ENCODE measurements around the gene GINS2.

GINS2 gene

DNA sequence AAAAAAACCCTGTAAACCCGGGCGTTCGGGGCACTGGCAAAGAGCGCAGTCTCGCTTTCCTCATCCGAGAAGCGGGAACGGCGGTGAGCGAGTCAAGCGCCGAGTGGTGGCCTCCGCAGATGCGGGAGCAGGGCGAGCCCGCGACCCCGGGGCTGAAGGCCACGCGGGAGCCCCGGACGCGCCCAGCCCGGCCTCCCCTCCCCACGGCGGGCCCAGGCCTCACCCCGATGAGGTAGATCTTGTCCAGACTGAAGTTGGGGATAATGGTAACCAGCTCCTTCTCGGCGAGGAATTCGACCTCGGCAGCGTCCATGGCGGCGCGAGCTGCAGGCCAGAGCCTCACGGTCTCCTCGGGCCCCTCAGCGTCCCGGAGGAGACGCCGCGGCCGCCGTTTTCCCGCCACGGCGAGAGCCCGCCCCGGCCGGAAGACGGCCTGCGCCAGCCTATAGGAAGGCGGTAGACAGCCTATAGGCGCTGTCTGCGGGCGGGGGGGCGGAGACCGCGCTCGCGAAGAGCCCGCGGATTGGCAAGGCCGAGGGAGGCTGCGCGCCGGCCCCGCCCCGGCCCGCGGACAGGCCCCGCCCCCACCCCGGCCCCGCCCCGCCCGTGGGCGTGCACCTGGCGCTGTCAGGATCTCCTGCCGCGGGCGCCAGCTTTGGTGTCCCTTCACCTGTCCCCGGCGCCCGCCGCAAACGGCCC is at the start of gene GINS2:
GINS2 (minus strand) TSS at position 369 of the 699 bp plus-strand sequence; CDS start at position 313, 56 bp downstream.
- DNase-seq: no peak

DNA sequence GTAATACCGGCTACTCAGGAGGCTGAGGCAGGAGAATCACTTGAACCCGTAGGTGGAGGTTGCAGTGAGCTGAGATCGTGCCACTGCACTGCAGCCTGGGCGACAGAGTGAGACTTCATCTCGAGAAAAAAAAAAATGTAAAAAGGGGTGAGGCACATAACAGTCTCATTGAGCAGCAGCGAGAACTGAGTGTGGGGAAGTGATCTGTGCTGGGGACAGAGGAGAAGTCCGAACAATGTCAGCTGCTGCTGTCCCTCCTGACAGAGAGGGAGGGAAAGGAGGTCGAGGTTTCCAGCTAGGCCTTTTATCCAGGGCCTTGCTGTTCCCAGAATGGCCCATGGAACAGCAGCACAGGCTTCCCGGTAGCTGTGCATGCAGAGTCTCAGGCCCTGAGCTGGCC is 48.2 kb upstream of the GINS2 start:
- no peak for DNase-seq

DNA sequence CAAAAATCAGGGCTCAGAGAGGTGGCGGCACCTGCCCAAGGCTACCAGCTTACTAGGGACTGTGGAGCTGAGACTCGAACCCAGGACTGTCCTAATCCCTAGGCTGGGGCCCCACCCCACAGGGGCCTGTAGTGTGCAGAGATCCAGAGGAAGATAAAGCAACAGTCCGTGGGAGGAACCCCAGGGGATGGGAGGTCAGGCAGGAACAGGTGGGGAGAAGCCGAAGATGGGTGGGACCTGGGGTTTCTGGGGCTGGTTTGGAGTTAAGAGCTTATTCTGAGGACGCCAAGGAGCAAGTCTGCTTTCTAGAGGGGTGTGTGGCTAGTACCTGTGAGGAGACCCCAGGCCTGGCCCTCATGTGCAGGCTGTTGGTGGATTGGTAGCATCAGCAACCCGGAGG is 47.2 kb upstream of the GINS2 start:
- DNase-seq: no peak

DNA sequence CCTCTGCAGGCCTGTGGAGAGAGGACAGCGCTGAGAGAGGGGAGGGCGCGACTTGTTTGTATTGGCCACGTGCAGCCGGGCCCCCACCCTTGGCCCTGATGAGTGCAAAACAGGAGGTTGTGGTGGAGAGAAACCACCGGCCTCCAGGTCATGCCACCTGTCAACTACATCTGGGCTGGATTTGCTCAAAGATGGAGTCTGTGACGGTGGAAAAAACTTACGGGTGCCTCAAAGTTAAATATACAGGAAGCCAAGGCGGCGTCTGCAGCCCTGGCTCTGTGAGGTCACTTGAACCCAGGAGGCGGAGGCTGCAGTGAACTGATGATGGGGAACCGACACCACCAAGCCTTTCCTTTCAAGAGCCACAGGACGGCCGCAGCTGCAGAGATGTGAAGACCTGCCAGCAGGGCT is 46.5 kb upstream of the GINS2 start:
- DNase-seq: no peak

DNA sequence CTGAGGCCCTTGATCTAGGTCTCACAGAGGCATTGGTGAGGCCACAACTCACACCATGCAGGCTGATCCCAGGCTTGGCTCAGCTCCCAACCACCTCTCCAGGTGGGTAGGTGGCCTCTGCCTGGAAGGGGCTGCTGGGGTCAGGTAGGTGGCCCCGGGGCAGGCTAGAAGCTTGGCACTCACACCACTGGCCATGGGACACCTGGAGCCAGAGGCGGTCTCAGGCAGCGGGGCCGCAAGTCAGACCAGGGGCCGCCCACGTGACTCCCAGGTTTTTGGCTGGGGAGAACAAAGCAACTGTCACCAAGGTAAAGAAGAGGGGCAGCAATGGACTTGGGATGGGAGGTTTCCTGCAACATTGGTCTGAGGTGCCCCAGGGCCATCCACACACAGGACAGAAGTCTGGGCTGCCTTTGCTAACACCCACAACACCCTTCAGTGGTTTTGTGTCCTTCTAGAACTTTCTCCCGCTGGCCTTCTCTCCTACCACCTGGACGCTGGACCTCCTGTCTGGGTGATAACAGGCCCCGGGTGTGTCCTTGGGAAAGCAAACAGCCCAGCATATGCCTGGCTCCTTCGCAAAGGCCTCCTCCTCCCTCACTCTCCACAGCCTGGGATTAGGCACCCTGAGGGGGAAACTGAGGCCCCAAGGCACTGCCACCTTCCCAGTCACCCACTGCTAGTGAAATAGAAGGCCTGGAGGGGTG is 45.7 kb upstream of the GINS2 start:
- DNase-seq: no peak

DNA sequence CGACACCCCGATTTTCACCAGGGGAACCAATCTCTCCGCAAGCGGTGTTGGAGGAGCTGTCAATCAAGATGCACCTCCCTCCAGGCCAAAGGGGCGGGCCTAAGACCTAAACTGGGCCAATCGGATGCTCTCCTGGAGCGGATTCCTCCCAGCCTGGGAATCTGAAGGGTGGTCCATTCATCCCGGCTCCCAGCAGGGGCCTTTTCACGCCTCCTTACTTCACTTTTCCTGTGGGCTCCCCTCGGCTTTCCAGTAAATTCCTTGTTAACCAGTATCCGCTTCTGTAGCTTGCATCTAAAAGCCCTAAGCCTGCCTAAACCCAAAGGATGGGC is 45.1 kb upstream of the GINS2 start:
- DNase-seq: no peak

DNA sequence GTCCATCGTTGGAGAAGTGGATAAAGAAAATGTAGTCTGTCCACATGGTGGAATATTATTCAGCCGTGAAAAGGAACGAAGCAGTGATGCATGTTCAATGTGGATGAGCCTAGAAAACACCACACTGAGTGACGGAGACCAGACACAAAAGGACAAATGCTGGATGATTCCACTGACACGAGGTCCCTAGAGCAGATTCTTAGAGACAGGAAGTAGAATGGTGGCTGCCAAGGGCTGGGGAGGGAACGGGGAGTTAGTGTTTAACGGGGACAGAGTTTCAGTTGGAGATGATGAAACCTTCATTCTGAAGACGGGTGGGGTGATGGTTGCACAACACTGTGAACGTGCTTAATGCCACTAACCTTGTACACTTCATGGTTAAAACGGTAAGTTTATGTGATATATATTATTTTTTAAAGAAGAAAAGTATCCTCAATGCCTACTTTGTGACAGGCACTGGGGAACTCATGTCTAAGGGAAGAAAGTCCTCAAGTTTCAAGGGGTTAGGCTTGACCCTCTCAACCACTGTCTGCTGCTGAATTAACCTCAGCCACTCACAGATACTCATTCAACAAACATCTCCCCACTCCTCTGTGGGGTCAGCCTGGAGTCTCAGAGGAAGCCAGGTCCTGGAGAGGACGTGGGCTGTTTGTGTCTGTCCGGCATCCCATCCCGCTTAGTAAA is 44.5 kb upstream of the GINS2 start:
- DNase-seq: no peak

DNA sequence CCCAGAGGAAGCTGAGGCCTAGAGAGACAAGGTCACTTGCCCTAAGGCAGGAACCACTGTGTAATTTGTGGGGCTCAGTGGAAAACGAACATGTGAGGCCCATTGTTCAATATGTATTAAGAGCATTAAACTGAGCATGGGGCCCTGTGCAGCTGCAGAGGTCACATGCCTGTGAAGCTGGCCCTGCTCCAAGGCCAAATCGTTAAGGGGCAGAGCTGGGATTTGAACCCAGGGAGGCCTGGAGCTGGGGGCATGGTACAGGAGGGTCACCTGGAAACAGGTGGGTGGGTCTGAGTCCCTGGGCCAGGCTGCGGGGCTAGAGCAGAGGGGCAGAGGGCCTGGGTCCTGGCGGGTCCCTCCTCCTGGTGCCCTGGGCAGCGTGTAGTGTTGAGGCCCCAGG is 42.4 kb upstream of the GINS2 start:
- DNase-seq: no peak

DNA sequence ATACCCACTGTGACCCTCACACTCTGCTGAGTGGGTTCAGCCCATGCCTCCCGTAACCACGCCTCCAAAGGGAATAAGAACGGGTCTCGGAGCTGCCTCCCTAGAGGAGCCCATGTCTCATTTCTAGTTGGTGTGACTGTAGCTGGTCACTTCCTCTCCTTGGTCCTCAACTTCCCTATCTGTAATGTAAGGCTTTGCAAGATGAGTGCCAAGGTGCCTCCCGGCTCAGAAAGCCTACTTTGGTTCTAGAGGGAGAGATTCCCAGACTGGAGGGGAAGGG is 41.4 kb upstream of the GINS2 start:
- DNase-seq: no peak

DNA sequence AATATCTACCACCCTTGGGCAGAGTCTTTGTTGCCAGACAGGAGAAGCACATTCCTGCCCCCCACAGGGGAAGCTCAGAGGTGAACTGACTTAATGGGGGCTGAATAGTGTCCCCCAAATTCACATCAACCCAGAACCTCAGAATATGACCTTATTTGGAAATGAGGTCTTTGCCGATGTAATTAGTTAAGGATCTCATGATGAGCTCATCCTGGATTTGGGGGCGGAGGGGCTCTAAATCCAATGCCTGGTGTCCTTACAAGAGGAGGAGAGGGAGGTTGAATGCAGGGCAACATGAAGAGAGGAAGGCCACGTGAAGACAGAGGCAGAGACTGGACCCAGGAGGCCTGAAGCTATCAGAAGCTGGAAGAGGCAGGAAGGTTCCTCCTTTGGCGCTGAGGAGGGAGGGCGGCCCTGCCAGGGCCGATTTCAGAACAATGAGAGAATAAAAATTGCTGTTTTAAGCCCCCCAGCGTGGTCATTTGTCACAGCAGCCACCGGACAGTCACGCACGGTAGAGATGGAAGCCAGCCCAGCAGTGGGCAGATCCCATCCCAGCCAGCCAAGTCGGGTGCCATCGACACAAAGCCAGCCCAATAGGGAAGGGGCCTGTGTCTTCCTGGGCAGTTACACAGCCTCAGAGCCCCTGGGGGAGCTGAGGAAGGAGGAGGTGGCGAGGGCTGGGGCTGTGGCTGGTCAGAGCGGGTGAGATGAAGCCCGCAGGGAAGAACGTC is 40.9 kb upstream of the GINS2 start:
- DNase-seq: no peak

DNA sequence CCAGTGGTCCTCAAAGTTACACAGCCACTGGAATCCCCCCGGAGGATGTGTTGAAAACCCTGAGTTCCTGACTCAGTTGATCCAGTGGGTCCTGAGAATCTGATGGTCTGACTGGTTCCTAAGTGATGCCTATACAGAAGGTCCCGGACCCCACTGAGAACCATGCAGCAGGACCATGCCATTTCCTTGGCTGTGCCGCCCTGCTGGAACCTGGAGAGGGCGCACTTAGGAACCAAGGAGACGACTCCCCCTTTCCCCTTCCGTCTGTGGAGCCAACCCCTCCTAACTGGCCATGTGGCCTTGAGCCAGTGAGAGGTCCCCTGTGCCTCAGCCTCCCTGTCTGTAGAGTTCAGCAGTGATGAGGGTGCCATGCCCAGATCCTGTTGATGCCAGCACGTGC is 40.1 kb upstream of the GINS2 start:
- DNase-seq: no peak

DNA sequence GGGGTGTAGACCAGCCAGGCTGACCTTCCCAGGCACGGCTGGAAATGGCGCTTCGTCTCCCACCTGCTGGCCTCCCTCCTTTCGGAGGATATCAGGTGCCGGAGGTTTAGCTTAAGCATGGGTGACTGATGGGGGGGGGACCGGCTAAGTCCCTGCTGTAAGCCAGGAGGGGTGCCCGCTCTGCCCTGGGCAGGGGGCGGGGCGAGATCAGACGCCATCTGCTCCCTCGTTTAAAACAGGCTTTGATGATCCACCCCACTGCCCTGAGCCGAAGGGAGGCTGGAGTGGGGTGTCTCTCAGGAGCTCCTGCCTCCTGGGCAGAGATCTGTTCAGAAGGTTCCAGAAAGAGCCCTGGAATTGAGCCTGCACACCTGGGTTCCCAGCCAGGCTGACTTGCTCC is 36.2 kb upstream of the GINS2 start:
- DNase-seq: no peak

DNA sequence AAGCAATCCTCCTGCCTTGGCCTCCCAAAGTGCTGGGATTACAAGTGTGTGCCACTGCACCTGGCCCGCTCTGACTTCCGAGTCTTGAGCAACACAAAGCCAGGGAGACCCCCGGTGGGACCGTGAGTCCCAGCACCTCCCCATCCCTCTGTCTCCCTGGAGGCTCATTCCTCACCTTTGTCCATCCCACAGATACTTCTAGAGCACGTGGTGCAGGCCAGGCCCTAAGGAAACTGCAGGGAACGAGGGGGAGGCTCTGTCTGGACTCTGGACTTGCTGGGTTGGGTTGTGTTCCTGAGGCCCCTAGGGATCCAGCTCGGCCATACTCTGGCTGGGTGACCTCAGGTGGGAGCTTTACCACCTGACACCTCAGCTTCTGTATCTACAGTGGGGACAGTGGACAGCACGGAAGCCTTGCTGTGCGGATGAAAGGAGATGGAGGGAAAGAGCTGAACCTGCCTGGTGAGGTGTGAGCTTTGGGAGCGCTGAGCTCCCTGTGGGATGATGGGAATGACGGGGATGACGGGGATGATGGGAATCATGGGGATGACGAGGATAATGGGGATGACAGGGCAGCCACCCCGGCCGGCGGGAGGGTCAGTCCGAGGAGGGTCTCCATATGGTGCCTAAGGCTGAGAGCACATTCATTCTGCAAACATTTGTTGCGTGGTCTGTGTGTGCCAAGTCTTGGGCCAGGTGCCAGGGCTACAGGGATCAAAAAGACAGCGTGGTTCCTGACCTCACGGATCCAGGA is 35.5 kb upstream of the GINS2 start:
- no peak for DNase-seq

DNA sequence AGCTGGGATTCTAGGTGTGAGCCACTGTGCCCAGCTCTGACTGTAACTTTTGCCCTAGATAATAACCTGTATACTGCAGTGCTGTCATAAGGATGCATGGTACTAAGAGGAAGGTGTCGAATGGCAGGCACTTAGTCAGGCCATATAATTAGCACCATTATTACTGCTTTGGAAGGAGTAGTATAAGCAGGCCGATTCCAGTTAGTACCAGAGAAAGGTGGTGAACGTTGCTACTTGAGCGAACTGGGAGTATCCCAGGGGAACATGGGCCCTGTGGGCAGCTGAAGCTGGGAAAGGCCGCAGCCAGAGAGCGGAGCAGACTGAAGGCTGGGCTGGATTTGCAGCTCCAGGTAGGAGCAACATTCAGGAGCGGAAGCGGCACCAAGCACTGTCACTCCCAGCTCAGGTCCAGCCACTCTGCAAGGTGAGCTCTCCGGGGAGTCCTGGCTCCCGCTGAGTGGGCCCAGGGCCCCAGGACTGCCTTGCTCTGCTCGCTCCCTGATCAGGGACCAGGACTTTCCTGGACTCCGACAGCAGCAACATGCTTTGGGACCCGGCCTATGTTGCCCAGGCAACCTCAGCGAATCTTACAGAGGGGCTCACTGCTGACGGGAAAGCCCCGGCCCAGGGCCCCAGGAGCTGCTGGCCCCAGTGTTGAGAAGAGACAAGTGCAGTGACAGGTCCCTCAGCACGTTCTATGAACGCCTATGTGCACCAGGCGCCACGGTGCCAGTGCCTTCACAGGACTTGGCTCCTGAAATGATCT is 33.6 kb upstream of the GINS2 start:
- peak; percentile 28 for DNase-seq

DNA sequence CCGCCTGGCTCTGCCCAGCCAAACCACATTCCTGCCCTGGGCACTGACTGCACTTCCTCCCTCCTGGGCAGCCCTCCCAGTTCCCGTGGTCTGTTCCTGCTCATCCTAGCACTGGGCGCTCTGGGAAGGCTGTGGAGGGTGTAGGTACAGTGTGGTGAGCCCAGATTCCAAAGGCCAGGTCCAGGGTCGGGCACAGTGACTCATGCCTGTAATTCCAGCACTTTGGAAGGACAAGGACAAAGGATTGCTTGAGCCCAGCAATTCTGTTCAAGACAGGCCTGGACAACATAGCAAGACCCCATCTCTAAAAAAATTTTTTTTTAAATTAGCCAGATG is 31.5 kb upstream of the GINS2 start:
- no peak for DNase-seq

DNA sequence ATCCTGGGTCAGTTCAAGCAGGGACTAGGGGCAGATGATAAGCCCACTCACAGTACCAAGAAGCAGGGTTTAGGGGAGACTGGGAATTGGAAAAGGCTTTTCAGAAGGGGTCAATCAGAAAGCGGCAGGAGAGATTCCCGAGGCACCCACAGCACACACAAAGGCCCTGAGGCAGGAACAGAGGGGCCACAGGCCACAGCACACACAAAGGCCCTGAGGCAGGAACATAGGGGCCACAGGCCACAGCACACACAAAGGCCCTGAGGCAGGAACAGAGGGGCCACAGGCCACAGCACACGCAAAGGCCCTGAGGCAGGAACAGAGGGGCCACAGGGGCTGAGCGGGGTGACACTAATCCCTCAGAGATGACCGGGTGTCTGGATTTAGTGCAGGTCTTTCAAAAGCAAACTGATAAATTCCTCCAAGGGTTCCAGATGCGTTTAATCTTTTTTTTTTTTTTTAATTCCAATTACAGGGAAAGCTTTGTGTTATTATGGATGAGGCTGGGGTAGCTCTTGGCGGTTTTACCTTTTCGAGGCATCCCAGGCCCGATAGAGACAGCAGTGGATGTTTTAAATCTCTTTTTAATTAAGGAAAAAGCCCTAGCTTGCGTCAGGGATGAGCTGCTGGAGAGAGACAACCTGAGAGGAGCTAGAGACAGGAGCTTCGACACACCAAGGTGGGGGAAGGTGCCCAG is 31.0 kb upstream of the GINS2 start:
- DNase-seq: no peak

DNA sequence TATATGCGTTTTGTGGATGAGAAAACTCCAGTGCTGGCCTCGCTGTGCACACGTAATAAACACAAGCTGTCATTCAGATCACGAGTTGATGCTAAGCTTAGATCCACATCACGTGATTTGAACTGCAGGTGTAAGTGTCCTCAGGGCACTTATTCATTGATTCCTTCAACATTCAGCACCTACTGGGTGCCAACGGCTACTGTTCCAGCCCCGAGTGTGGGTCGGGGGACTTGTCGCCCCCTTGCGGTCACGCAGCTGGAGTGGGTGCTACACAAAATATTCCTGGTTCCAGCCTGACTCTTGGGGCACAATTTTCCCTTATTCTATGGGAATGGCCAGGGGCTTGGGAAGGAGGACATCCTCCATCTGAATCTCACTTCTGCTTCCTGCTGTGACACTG is 29.9 kb upstream of the GINS2 start:
- no peak for DNase-seq

DNA sequence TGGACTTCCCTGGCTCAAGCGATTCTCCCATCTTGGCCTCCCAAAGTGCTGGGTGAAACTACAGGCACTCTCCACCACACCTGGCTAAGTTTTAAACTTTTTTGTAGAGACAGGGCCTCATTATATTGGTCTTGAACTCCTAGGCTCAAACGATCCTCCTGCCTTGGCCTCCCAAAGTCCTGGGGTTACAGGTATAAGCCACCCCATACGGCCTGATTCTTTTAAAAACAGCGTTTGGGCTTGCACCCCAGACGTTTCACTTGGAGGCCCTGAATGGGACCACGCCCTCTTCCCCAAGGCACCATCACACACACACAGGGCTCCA is 29.4 kb upstream of the GINS2 start:
- no peak for DNase-seq

DNA sequence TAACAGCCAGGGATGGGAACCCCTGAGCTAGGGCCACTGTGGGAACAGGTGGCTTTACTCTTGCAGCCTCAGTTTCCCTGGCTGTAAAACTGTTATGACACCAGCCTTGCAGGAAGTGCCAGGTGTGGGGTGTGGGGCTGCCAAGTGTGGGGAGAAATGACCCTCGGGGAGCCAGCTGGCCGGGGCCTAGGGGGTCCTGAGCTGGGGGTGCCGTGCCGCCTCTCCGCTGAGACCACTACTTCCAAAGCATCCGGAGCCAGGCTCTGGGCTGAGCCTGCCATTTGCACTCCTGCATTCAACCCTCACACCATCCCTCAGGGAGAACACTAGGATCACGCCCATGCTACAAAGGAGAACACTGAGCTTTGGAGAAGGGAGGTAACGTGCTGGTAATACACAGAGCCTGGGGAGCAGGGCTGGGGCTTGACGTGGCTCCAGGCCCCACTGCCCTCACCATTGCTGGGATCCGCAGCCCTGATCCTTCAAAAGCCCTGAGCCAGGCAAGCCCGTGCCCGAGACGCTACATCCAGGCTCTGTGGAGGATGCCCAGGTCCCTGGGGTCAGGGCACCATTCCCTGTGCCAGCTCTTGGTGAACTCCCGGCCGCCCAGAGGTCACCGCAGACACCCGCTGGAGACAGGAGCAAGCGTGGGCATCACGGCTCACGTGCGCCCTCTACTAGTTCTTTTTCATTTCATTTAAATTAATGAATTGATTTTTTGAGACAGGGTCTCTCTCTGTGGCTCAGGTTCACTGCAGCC is 28.8 kb upstream of the GINS2 start:
- DNase-seq: no peak

DNA sequence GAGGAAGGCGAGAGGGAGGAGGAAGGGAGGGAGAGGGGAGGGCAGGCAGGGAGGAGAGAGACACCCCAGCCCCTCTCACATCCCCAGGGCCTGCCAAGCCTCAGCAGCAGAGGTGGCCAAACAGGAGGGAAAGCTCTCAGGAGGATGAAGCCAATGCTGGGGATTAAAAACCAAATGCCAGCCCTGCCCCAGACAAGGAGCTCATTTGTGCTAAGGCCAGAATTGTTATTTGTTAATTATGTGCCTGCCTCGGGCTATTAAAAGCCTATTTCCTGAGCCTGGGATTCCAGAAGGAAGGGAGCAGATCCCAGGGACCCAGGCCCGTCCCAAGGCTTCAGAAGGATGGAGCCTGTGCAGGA is 27.9 kb upstream of the GINS2 start:
- DNase-seq: no peak

DNA sequence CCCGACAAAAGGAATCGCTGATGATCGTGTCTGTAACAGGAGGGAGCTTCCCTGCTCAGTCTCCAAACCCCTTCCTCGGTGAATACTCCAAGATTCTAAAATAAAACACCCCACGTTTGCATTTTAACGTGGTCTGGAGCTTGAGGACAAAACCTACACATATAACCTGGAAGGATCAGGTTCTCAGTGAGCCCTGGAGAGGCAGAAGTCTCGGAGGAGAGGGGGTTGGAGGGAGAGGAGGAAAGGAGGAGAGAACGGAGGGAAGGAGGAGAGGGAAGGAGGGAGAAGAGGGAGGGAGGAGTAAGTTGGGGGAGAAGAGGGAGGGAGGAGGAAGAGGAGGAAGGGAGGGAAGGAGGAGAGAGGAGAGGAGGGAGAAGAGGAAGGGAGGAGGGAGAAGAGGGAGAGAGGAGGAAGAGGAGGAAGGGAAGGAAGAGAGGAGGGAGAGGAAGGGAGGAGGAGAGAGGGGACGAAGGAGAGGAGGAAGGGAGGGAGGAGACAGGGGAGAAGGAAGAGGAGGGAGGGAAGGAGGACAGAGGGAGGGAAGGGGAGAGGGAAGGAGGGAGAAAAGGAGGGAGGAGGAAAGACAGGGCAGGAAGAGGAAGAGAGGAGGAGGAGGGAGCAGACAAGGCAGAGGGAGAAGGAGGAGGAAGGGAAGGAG is 27.4 kb upstream of the GINS2 start:
- no peak for DNase-seq

All from NCI-H2029 treated with DMSO at 0.1 percent for 48 hours (cell line).